Activated B cell treated with CpG ODN at 0.5 μM for 24 hours (primary cell): ENCODE data around the gene ABHD1. TPM values are rescaled to one million over a fixed set of nuclear protein-coding genes. Genes with fewer than 3 reads are reported as not detected.

Experiments
- ATAC-seq: fragments of 200-7000 bp; cut with Tn5 transposase; one replicate; pipeline ENCODE4 v1.10.0; 2021; ENCODE audit warnings: low read depth, mild to moderate bottlenecking, moderate library complexity
- CTCF ChIA-PET: fragments of 350-600 bp; sonication (Branson Sonifier 250); formaldehyde crosslinking; loops from one replicate; lab custom pipeline; 2021; ENCODE audit warnings: antibody characterized with exemption; lab: Charles Lee
- POLR2A ChIA-PET: fragments of 350-600 bp; sonication (Branson Sonifier 250); formaldehyde crosslinking; loops from one replicate; lab custom pipeline; 2021; ENCODE audit warnings: antibody characterized with exemption; lab: Charles Lee
- DNase-seq: peaks from one replicate; pipeline ENCODE4 v3.0.0; 2022
- H3K27ac Mint-ChIP-seq: one replicate; pipeline ENCODE4 v1.8.0; 2020; ENCODE audit warnings: mixed read lengths
- H3K27me3 Mint-ChIP-seq: one replicate; pipeline ENCODE4 v1.8.0; 2021; ENCODE audit warnings: mixed read lengths
- H3K36me3 Mint-ChIP-seq: one replicate; pipeline ENCODE4 v1.8.0; 2021; ENCODE audit warnings: low read depth, mixed read lengths
- H3K4me1 Mint-ChIP-seq: one replicate; pipeline ENCODE4 v1.8.0; 2021; ENCODE audit warnings: mixed read lengths
- H3K4me3 Mint-ChIP-seq: one replicate; pipeline ENCODE4 v1.8.0; 2020; ENCODE audit warnings: mild to moderate bottlenecking, mixed read lengths
- H3K9me3 Mint-ChIP-seq: one replicate; pipeline ENCODE4 v1.8.0; 2020; ENCODE audit warnings: mixed read lengths
- intact Hi-C: fragments of 100-400 bp; cut with micrococcal nuclease; formaldehyde crosslinking; loops from one replicate; pipeline ENCODE4 v1.15.1; 2024
- total RNA-seq: library from RNA; stranded (reverse); gene quantifications from 2 replicates; pipeline ENCODE4 v1.2.3, GENCODE V29; 2022
- TF ChIP-seq, protein P1 (sequence below): fragments of 200-600 bp; IDR thresholded peaks from one replicate; pipeline ENCODE4 v1.8.0; 2022; ENCODE audit warnings: antibody characterized with exemption, mild to moderate bottlenecking

Gene ABHD1
- total RNA-seq, 1 donor from 2014 or later = 1.1 TPM

DNA sequence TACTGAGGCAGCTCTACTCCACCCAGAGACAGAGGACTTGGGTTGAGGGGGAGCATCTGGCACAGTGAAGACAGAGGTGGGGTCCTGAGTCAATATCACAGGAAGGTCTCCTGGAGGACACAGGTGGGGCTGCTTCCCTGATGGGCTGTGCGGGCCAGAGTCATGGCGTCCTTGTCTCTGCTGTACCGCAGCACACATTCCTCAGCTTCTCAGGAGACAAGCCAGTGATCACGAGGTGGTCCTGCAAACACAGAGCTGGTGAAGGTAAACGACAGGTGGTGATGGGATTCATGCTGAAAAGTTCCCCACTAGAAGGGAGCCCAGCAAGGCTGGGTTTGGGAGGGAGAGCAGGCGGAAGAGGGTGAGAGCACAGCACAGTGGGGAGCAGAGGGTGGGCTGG is 34.9 kb downstream of the ABHD1 start:
- Mint-ChIP-seq H3K27ac (no peak overlapping the region), H3K27me3 (peaks cover 9% of the 10 kb centered on the region), H3K4me1 (peaks cover 9% of the 10 kb centered on the region), H3K4me3 (no peak overlapping the region), H3K9me3 (no peaks in the 10 kb centered on the region), H3K36me3 (no peaks in the 10 kb centered on the region)
- DNase-seq = no peak
- TF ChIP-seq, protein P1, sequence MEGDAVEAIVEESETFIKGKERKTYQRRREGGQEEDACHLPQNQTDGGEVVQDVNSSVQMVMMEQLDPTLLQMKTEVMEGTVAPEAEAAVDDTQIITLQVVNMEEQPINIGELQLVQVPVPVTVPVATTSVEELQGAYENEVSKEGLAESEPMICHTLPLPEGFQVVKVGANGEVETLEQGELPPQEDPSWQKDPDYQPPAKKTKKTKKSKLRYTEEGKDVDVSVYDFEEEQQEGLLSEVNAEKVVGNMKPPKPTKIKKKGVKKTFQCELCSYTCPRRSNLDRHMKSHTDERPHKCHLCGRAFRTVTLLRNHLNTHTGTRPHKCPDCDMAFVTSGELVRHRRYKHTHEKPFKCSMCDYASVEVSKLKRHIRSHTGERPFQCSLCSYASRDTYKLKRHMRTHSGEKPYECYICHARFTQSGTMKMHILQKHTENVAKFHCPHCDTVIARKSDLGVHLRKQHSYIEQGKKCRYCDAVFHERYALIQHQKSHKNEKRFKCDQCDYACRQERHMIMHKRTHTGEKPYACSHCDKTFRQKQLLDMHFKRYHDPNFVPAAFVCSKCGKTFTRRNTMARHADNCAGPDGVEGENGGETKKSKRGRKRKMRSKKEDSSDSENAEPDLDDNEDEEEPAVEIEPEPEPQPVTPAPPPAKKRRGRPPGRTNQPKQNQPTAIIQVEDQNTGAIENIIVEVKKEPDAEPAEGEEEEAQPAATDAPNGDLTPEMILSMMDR = no peak
- ChIA-PET POLR2A (no interaction called here), CTCF (no interaction called here)
- ATAC-seq = no peak
- intact Hi-C loops = no loop called here

DNA sequence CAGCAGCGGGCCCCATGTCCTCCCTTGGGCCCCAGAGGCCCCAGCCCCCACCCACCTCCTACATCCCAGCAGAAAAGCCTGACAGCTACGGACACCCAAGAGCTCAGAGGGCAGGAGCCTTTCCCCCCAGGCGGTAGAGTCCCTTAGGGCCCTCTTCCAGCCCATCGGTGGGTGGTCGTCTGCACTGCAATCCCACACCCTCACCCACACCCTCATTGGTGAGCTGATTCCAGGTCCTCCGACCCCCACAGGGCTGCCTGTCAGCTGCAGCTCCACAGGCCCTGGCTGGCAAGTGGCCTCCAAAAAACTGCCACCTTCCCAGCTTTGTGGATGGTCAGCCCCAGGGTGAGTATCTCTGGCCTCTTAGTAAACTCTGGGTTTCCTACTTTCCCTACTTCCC is 35.7 kb downstream of the ABHD1 start:
- intact Hi-C loops = no loop called here
- Mint-ChIP-seq H3K36me3 (no peaks in the 10 kb centered on the region), H3K4me1 (peaks cover 15% of the 10 kb centered on the region), H3K27ac (no peak overlapping the region), H3K9me3 (no peaks in the 10 kb centered on the region), H3K27me3 (peaks cover 6% of the 10 kb centered on the region), H3K4me3 (no peak overlapping the region)
- POLR2A ChIA-PET = no interaction called here
- CTCF ChIA-PET = no interaction called here
- ATAC-seq = no peak
- DNase-seq = no peak
- TF ChIP-seq, protein P1 = no peak

- no peaks in the 10 kb centered on the region for H3K36me3 Mint-ChIP-seq
- no peak overlapping the region for H3K27ac Mint-ChIP-seq
- ChIA-PET POLR2A (interaction anchor here (0.5 kb wide), 1 partner anchor 187 kb away, joined by 5 read pairs; no protein-coding TSS in a partner anchor), CTCF (interaction anchor here (1.3 kb wide), 1 partner anchor 9 kb away, joined by 3 read pairs; no protein-coding TSS in a partner anchor)
- H3K27me3 Mint-ChIP-seq = peaks cover 2% of the 10 kb centered on the region
- H3K4me1 Mint-ChIP-seq = peaks cover 24% of the 10 kb centered on the region
- no peaks in the 10 kb centered on the region for H3K9me3 Mint-ChIP-seq
- TF ChIP-seq, protein P1 = no peak
- H3K4me3 Mint-ChIP-seq = no peak overlapping the region
- ATAC-seq = no peak
- intact Hi-C loops = no loop called here
- no peak for DNase-seq
These were observed 36.6 kb downstream of the ABHD1 start for GRCh38 chr2:27160191-27160590.

- no peaks in the 10 kb centered on the region for H3K9me3 Mint-ChIP-seq
- peaks cover 2% of the 10 kb centered on the region for H3K27me3 Mint-ChIP-seq
- peak overlapping the region; percentile 35 for H3K27ac Mint-ChIP-seq
- ChIA-PET POLR2A (interaction anchor here (0.7 kb wide), 1 partner anchor 138 kb away, joined by 6 read pairs; no protein-coding TSS in a partner anchor), CTCF (no interaction called here)
- TF ChIP-seq, protein P1 = no peak
- peaks cover 28% of the 10 kb centered on the region for H3K4me1 Mint-ChIP-seq
- ATAC-seq (no peak), DNase-seq (no peak)
- intact Hi-C loops = no loop called here
- no peaks in the 10 kb centered on the region for H3K36me3 Mint-ChIP-seq
- no peak overlapping the region for H3K4me3 Mint-ChIP-seq
These were observed 38.8 kb downstream of the ABHD1 start for GRCh38 chr2:27162151-27163121.
